HG02798 (cell line): ENCODE data around the gene DYNLT2.

ENCODE experiments used
- ATAC-seq: cut with Tn5 transposase; IDR thresholded peaks from one replicate; pipeline ENCODE4 v1.9.1; 2021; ENCODE audit warnings: mild to moderate bottlenecking; ENCODE audit not compliant: unreplicated experiment, poor library complexity

The DYNLT2 gene

GRCh38 chr6:169751242-169752073, at the start of gene DYNLT2, which contains the start of gene ERMARD:
TSS of gene DYNLT2 (minus strand) at chr6:169751572. CDS start at chr6:169751458, 114 bp downstream.
TSS of gene ERMARD (plus strand) at chr6:169751622. CDS start at chr6:169751658, 36 bp downstream.
- peak; percentile 98 for ATAC-seq

GRCh38 chr6:169800668-169801395, 49.5 kb upstream of the DYNLT2 start:
- no peak for ATAC-seq

DNA sequence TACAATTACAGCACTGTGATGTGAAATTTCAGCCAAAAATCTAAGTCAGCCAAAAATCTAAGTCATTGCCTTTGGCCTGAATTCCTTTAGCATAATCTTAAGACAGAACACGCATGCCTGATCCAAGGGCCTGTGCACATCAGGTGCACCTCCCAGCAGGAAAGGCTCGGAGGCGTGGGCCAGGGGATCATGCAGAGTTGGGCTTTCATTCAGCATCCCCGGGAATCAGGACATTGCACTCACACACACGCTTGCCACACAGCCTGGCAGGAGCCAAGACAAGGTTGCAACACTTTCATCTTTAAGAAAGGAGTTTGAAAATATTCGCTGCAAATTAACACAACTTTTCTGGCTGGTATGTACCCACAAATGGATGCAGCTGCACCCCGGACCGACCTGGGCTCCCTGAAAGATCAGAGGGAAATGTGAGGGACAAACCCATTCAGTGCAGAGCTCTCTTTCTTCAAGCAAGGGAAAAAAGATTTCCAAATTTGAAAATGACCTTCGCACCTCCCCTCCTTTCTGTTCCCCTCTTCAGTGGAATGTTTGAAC, 48.8 kb upstream of the DYNLT2 start:
- ATAC-seq = no peak

DNA sequence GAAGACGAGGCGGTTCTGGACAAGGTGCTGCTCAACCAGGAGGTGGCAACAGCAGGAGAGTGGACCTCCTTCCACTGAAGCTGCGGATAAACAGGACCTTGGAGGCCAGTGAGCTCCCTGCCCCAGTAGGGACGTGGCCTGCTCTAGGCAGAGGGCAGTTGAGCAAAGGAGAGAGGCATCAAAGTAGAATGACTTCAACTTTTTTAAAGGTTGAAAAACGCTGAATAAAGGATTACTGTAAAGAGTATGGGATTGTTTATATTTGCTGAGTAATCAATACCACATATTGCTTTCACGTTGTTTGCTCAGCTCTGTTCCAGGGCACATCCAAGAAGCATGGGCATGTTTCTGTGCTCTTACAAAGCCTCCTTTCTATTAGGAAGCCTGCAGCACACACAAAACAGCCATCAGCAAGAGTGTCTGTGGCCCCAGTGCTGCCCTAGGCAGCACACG, 48.1 kb upstream of the DYNLT2 start:
- no peak for ATAC-seq

DNA sequence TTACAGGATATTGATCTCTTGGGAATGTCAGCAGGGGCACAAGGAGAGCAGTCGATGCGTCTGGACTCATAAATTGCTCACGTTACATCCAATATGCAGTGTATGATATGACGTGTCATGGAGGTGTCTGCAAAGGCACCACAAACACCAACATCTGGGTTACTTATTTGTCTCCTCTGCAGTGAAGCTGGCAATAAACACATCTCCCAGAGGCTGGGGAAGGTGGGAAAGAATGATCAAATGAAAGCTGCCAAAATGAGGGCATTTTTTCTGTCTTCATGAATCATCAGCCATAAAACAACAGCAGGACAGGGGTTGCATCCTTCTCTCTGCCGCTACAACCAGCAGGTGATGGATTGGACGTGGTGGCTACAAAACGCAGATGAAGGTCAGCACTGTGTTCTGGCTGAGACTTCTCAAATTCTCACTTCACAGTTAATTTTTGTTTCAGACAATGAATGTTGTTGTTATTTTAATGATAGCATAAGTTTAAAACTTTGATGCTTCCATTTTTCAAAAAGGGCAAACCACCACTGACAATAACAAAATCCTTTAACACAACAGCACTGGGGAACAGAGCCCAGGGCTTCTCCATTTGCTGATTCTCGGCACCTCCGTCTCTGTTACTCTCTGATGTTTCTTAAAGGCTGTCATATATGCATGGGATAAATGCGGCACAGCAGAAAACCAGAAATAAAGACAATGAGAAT, 47.5 kb upstream of the DYNLT2 start:
- ATAC-seq = no peak

DNA sequence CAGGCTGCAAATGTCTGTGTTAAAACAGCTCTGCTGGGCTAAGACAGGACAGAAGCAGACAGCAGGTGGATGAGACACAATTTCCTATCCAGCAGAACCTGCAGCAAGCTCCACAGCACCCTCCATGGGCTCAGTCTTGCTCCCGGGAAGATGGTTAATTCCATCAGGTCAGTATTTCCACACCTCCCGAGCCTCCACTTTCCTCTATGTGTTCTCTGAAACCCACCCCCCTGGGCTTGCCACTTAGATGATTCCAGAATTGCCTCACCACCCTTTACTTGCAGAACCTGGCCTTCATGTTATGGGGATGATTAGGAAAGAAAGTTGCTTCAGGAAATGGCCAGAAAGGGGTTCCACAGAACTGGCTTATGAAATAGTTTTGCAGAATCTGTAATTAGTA, 43.8 kb upstream of the DYNLT2 start:
- ATAC-seq = no peak

DNA sequence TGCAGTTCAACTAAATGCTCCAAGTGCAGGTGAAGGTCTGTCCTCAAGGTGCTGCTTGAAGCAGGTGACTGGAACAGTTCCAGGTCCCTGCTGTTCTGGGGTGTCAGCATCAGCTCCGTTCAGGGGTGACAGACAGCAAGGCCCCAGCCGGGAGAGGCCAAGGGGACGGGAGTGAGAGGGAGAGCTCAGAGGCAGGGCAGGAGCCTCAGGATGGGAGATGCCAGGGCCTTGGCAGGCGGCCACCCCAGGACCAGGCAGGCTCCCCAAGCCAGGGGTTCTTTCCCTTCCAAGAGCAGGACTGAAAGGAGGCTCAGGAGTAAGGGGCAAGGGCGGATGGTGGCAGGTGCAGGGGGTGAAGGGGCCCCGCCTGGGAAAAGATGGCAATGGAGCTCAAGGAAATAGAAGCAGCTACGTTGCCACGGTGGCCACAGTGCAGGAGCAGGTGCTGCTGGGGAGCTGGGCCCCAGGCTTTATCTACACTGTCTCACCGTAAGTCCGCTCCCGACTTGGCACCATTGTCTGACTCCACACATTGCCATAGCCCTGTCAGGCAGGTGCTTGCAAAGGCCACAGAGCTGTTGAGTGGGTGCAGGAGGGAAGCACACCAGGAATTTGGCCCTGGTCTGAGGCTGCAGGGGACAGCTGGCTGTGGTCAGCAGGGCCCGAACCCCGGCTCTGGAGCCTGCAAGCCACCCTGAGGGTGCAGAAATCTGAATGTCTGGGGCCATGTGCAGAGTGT, 43.1 kb upstream of the DYNLT2 start:
- no peak for ATAC-seq

DNA sequence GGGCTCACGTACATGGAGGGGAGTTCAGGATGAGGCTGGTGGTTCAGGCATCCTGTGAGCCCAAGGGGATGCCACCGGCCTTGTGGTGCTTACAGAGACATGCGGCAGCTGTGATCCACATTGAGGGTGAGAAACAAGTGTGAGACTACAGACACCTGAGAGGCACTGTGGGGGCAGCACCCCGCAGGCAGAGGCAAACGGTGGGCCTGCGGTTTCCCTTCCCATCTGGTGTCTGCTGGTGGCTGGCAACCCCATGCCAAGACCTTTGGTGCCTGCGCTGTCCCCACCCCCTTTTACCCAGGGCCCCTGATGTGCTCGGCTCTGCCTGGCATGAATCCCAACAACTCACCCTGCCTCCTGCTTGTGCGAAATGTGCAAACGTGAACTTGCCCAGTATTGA, 42.0 kb upstream of the DYNLT2 start:
- no peak for ATAC-seq

- no peak for ATAC-seq
Measured at GRCh38 chr6:169792306-169793015, 41.1 kb upstream of the DYNLT2 start.

DNA sequence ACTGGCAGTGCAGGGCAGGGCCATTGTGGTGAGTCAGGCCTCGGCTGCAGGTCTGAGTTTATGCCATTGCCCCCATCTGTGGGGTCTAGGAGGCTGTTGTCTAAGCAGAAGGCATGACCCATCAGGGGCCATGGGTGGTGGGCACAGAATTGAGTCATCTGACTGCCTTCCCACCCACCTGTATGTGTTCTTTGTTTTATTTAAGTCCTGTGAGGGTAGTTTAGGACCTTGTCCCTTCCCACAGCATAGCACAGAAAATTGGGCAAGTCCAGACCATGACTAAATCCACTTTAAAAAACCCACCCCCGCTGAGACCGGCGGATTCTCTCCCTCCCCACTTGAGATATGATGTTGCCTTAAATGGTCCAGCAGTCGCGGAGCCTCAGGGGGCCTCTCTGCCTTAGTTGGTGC, 40.4 kb upstream of the DYNLT2 start:
- ATAC-seq = no peak

- ATAC-seq = peak; percentile 91
Measured at GRCh38 chr6:169789944-169790927, 38.9 kb upstream of the DYNLT2 start.

DNA sequence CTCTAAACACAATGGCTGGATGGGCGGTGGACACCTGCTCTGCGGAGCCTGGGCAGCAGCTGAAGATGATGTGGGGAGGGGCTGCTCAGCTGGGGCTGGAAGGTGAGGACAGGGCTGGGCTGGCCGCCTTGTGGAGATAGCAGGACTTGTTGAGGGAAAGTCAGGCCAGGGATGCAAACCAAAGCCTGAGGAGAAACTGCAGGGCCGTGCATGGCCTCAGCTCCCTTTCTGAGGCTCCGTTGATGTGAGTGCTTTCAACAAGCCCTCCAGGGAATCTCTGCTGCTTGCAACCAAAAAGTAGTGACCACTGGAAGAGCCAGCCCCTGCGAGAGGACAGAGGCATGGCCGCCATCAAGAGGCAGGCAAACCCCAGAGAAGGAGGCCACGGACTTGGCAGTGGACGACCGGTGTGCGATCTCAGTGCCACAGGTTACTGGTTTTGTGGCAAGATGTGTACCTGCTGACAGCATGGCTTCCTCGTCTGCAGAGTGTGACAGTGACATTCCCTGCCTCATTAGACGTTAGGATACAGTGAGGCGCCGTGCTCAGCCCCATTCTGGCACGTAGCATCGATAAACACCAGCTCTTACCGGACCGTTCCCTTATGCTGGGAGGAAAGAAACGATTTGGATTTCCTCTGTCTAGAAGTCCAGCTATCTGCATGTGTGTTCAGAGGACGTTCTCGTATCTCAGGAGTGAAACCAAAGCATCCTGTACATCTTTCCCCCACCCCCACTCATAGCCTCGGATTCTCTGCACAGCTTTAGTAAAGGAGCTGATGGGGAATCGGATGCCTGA, 38.0 kb upstream of the DYNLT2 start:
- no peak for ATAC-seq

GRCh38 chr6:169788809-169789145, 37.4 kb upstream of the DYNLT2 start:
- no peak for ATAC-seq

- no peak for ATAC-seq
Measured at GRCh38 chr6:169787797-169788196, 36.4 kb upstream of the DYNLT2 start.

- no peak for ATAC-seq
Measured at GRCh38 chr6:169786349-169786748, 35.0 kb upstream of the DYNLT2 start.

- ATAC-seq = no peak
Measured at GRCh38 chr6:169785566-169785965, 34.2 kb upstream of the DYNLT2 start.

- no peak for ATAC-seq
Measured at GRCh38 chr6:169784821-169785340, 33.5 kb upstream of the DYNLT2 start.
